ENCODE results near the gene ZNF398. TPM values are rescaled to one million over a fixed set of nuclear protein-coding genes. Genes with fewer than 3 reads are reported as not detected.

The ZNF398 gene
- total RNA-seq, 2 experiments from 2014 or later, result 11.8 to 14.2 TPM

DNA sequence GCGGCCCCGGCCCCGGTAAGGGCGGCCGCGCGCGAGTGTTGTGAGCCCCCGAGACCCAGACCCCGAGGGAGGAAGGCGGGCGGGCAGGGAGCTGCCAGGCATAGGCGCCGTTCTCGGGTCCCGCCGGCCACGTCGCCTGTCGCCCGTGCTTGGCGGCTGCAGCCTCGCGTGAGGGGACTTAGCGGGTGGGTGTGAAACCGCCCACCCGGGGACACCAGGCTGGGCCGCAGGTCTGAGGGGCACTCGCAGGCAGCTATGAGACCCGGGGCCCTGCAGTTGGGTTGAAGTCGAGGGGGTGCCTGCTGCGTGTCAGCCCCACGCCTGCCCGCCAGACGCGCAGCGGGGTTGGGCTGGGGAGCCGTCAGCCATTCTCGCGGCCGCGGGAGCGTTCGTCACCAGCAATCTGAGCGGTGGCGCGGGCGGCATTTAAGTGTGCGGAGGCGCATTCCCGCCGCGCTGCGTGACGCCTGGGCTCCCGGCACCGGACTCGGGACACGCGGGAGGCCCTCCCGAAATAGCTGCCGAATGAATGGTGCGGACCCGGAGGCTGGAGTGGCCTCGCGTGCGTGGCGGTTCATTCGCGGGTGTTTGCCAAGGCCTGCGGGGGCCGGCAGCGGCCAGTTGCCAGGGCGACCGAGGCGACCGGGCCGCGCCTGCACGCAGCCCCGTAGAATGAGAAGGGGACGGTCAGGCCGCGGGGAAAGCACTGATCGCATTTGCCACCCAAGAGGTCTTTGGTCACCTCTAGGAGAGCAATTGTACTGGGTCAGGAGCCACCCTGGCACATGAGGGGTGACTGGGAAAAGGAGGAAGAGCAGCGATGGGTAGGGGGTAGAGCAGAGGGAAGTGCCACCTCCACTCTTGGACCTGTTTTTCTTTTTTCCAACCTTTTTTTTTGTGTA is 750 bp downstream of the ZNF398 start:
- Histone ChIP-seq H3K9me2 (ENCODE audit: insufficient read depth, low read length) (no peaks in the 10 kb centered on the region), H3K4me2 (ENCODE audit: low read length) (peak overlapping the region; percentile 85), H2AFZ (ENCODE audit: low read length) (peak overlapping the region; percentile 37; the same call in 1 of the 2 replicates), H3K79me2 (ENCODE audit: insufficient read depth, low read depth, low read length) (peaks cover 79% of the 10 kb centered on the region), H3K4me1 (ENCODE audit: insufficient read depth, low read length, poor library complexity, severe bottlenecking) (peaks cover 29% of the 10 kb centered on the region), H3K27ac (ENCODE audit: low read depth, low read length, poor library complexity, severe bottlenecking) (peak overlapping the region; percentile 82), H3K4me3 (ENCODE audit: low read depth, low read length, poor library complexity, severe bottlenecking) (peak overlapping the region; percentile 93), H3K36me3 (ENCODE audit: insufficient read depth, low read length) (peaks cover 16% of the 10 kb centered on the region), H4K20me1 (ENCODE audit: insufficient read depth, low read length) (no peaks in the 10 kb centered on the region), H3K9me3 (ENCODE audit: low read length) (no peaks in the 10 kb centered on the region)
- TF ChIP-seq EZH2phosphoT487 (IDR thresholded peaks at IDR 0.05; ENCODE audit: borderline replicate concordance, low read depth, low read length), result no peak
- TF ChIP-seq, protein P1, sequence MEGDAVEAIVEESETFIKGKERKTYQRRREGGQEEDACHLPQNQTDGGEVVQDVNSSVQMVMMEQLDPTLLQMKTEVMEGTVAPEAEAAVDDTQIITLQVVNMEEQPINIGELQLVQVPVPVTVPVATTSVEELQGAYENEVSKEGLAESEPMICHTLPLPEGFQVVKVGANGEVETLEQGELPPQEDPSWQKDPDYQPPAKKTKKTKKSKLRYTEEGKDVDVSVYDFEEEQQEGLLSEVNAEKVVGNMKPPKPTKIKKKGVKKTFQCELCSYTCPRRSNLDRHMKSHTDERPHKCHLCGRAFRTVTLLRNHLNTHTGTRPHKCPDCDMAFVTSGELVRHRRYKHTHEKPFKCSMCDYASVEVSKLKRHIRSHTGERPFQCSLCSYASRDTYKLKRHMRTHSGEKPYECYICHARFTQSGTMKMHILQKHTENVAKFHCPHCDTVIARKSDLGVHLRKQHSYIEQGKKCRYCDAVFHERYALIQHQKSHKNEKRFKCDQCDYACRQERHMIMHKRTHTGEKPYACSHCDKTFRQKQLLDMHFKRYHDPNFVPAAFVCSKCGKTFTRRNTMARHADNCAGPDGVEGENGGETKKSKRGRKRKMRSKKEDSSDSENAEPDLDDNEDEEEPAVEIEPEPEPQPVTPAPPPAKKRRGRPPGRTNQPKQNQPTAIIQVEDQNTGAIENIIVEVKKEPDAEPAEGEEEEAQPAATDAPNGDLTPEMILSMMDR (conservative IDR thresholded peaks at IDR 0.05; ENCODE audit: low read length), result no peak
- no TSS peak for BruUV-seq (replicated peaks)
- peak; percentile 41 for DNase-seq (ENCODE audit: low spot score)
- ChIA-PET POLR2A (interaction anchor here (0.6 to 2.4 kb wide), 4 partner anchors 22 to 51 kb away, joined by 3 to 15 read pairs (median 8); partner anchors contain the start of genes ZNF282 and ZNF425), CTCF (ENCODE audit: unreplicated experiment) (interaction anchor here (0.5 to 1.4 kb wide), 2 partner anchors 22 to 38 kb away, joined by 3 to 12 read pairs; partner anchors contain the start of gene ZNF425)
- intact Hi-C loops (cut with micrococcal nuclease; ENCODE audit: unreplicated experiment), result loop anchor here (1.0 to 5.0 kb wide), 6 partner anchors 22 to 166 kb away; partner anchors contain the start of genes PDIA4, ZNF212, ZNF425 and ZNF786

DNA sequence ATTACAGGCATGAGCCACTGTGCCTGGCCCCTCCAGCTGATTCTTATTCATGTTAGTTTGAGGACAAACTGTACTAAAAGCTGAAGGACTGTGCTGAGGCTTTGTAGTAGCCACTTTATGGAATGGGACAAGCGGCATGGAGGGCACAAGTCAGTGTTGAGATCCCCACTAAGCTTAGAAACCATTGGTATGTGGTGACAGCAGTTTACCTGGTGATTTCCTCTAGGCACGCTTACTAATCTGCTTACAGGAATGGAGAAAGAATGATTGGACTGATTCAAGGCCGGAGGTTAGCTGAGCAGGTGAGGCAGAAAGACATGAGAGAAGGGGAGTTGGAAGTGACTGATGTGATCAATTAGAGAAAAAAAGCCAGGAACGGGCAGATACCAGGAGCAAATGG is 3.7 kb downstream of the ZNF398 start:
- no peak overlapping the region for H3K27ac ChIP-seq (ENCODE audit: low read depth, low read length, poor library complexity, severe bottlenecking)
- no peak overlapping the region for H3K4me3 ChIP-seq (ENCODE audit: low read depth, low read length, poor library complexity, severe bottlenecking)
- intact Hi-C loops (cut with micrococcal nuclease; ENCODE audit: unreplicated experiment), result no loop called here
- TF ChIP-seq, protein P1 (conservative IDR thresholded peaks at IDR 0.05; ENCODE audit: low read length), result no peak
- H2AFZ ChIP-seq (ENCODE audit: low read length), result no peak overlapping the region
- DNase-seq (ENCODE audit: low spot score), result no peak
- no TSS peak for BruUV-seq (replicated peaks)
- ChIA-PET CTCF (ENCODE audit: unreplicated experiment) (interaction anchor here (1.0 kb wide), 1 partner anchor 15 kb away, joined by 3 read pairs; no protein-coding TSS in a partner anchor), POLR2A (interaction anchor here (0.6 to 1.2 kb wide), 5 partner anchors 14 to 390 kb away, joined by 3 read pairs; no protein-coding TSS in a partner anchor)
- H3K36me3 ChIP-seq (ENCODE audit: insufficient read depth, low read length), result peaks cover 43% of the 10 kb centered on the region
- H3K9me3 ChIP-seq (ENCODE audit: low read length), result no peaks in the 10 kb centered on the region
- peaks cover 9% of the 10 kb centered on the region for H3K4me1 ChIP-seq (ENCODE audit: insufficient read depth, low read length, poor library complexity, severe bottlenecking)
- no peak overlapping the region for H3K4me2 ChIP-seq (ENCODE audit: low read length)
- H4K20me1 ChIP-seq (ENCODE audit: insufficient read depth, low read length), result no peaks in the 10 kb centered on the region
- no peaks in the 10 kb centered on the region for H3K9me2 ChIP-seq (ENCODE audit: insufficient read depth, low read length)
- H3K79me2 ChIP-seq (ENCODE audit: insufficient read depth, low read depth, low read length), result peaks cover 56% of the 10 kb centered on the region

Measured in OCI-LY7 (cell line).